ENCODE measurements around the gene SLC9A5. TPM values are rescaled to one million over a fixed set of nuclear protein-coding genes. Genes with fewer than 3 reads are reported as not detected.

SLC9A5 gene
- total and polyA plus RNA-seq, 9 of the 15 experiments (the other 6 are each of a cell fraction or from before 2014, with no cell fraction given) = 0.06 to 3.1 (median 1.2) TPM

DNA sequence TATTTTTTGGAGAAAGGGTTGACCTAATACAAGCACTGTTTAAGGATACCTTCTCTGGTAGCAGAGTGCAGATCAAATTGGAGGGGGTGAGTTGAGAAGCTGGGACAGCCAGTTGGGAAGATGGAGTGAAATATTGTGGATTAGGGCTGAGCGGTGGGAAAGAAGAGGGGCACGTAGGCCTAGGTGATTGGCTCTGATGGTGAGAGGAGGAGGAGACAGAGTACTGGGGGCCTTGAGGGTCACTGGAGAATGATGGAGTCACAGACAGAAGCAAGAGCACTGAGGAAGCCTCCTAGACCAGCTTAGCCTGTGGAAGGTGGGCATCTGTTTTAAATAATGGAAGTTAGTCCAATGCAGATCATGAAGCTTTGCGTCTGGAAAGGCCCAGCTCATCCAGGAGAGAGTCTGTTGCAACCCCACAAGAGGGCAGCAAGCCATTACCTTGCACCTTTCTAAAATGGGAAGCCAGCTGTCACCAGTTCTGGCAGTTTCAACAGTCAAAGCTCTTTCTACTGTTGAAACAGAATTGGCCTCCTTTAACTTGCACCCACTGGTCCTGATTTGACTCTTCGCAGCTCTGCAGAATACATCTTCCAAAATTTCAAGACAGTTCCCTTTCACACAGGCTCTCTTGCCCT, 11.8 kb downstream of the SLC9A5 start (continued):
- no peak for TF ChIP-seq SAFB (IDR thresholded peaks at IDR 0.05; ENCODE audit: borderline replicate concordance, low read depth, low read length)
- no peak for TF ChIP-seq ZNF830 (CRISPR knock-in tag; IDR thresholded peaks at IDR 0.05)
- TF ChIP-seq, protein P1, sequence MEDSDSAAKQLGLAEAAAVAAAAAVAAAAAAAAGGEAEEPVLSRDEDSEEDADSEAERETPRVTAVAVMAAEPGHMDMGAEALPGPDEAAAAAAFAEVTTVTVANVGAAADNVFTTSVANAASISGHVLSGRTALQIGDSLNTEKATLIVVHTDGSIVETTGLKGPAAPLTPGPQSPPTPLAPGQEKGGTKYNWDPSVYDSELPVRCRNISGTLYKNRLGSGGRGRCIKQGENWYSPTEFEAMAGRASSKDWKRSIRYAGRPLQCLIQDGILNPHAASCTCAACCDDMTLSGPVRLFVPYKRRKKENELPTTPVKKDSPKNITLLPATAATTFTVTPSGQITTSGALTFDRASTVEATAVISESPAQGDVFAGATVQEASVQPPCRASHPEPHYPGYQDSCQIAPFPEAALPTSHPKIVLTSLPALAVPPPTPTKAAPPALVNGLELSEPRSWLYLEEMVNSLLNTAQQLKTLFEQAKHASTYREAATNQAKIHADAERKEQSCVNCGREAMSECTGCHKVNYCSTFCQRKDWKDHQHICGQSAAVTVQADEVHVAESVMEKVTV (CRISPR knock-in tag; IDR thresholded peaks at IDR 0.05) = peak; percentile 92
- TF ChIP-seq JUND (IDR thresholded peaks at IDR 0.05; ENCODE audit: borderline replicate concordance, low read depth, low read length) = peak; percentile 63; the same call in 1 of the 2 replicates
- TF ChIP-seq JUND (tag; IDR thresholded peaks at IDR 0.05; ENCODE audit: borderline replicate concordance, low read depth, low read length) = no peak
- TF ChIP-seq, protein P2, sequence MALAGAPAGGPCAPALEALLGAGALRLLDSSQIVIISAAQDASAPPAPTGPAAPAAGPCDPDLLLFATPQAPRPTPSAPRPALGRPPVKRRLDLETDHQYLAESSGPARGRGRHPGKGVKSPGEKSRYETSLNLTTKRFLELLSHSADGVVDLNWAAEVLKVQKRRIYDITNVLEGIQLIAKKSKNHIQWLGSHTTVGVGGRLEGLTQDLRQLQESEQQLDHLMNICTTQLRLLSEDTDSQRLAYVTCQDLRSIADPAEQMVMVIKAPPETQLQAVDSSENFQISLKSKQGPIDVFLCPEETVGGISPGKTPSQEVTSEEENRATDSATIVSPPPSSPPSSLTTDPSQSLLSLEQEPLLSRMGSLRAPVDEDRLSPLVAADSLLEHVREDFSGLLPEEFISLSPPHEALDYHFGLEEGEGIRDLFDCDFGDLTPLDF (CRISPR knock-in tag; IDR thresholded peaks at IDR 0.05) = no peak
- no peak for TF ChIP-seq GTF2E2 (tag; IDR thresholded peaks at IDR 0.05)
- TF ChIP-seq, protein P3, sequence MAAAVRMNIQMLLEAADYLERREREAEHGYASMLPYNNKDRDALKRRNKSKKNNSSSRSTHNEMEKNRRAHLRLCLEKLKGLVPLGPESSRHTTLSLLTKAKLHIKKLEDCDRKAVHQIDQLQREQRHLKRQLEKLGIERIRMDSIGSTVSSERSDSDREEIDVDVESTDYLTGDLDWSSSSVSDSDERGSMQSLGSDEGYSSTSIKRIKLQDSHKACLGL (CRISPR knock-in tag; IDR thresholded peaks at IDR 0.05; ENCODE audit: borderline replicate concordance, poor library complexity, severe bottlenecking) = no peak
- TF ChIP-seq ZNF124 (CRISPR knock-in tag; IDR thresholded peaks at IDR 0.05) = no peak
- TF ChIP-seq ARID2 (IDR thresholded peaks at IDR 0.05) = peak; percentile 88
- 0 out of 2 replicates have a peak, but pooled peaks have one; percentile 15 for TF ChIP-seq CTBP1 (IDR thresholded peaks at IDR 0.05; ENCODE audit: borderline replicate concordance)
- peak; percentile 20; the same call in 1 of the 2 replicates for TF ChIP-seq NFIC (IDR thresholded peaks at IDR 0.05)
- TF ChIP-seq GABPB1 (CRISPR knock-in tag; IDR thresholded peaks at IDR 0.05) = no peak
- TF ChIP-seq HDAC2 (IDR thresholded peaks at IDR 0.05) = 0 out of 2 replicates have a peak, but pooled peaks have one; percentile 15
- no peak for TF ChIP-seq RFX5 (IDR thresholded peaks at IDR 0.05; ENCODE audit: low read depth, low read length)

Data from K562 (cell line).